Mucosa of descending colon (tissue), 3 donors: ENCODE data around the gene ARHGAP10. TPM values are rescaled to one million over a fixed set of nuclear protein-coding genes. Genes with fewer than 3 reads are reported as not detected.

Source experiments
- ATAC-seq: fragments of 200-7000 bp; cut with Tn5 transposase; one replicate; pipeline ENCODE4 v1.9.1; 2020; ENCODE audit warnings: mild to moderate bottlenecking, moderate library complexity
- DNase-seq, 3 donors: peaks; one replicate each; pipeline ENCODE4 v3.0.0-alpha.2; 2020
- H3K36me3 ChIP-seq: fragments of 200-600 bp; one replicate; pipeline ENCODE4 v1.8.0; 2021; ENCODE audit warnings: low read depth, mild to moderate bottlenecking
- H3K4me1 ChIP-seq: fragments of 200-600 bp; one replicate; pipeline ENCODE4 v1.8.0; 2021; ENCODE audit warnings: low read depth, mild to moderate bottlenecking
- H3K4me3 ChIP-seq: fragments of 200-600 bp; one replicate; pipeline ENCODE4 v1.8.0; 2021; ENCODE audit warnings: mild to moderate bottlenecking
- H3K9me3 ChIP-seq: fragments of 200-600 bp; one replicate; pipeline ENCODE4 v1.8.0; 2021; ENCODE audit warnings: mild to moderate bottlenecking
- CTCF ChIP-seq: fragments of 200-600 bp; IDR thresholded peaks from one replicate; pipeline ENCODE4 v1.8.0; 2022; ENCODE audit warnings: antibody characterized with exemption, mild to moderate bottlenecking
- intact Hi-C, 2 donors: fragments of 100-400 bp; cut with DNase I in 1 of 2; cut with micrococcal nuclease in 1 of 2; formaldehyde crosslinking; loops; one replicate each; pipeline versions ENCODE4 v1.11.0 to v1.11.1; 2022; cut with DNase I, micrococcal nuclease
- total RNA-seq, 3 donors: library from RNA; stranded (reverse); fragmentation: NEBNext Ultra II Directional in 2 of 3; extraction: Animal tissue kit (Norgen Biotek cat#: 25700) in 2 of 3; gene quantifications; one replicate each; pipeline versions ENCODE4 v1.2.1 to v1.2.4, GENCODE V29; 2021 to 2023
- donor health status: DM: no; HTN: no; CAD: no; lungs with moderate emphysema.
- donor health status: DM: no; HTN: no; CAD: no.
- donor health status: DM: no; HTN: yes; CAD: no.

ARHGAP10 gene
- total RNA-seq, 3 donors from 2014 or later = 3.0 to 66.6 (median 8.1) TPM

- peak in 1 of 3 donors; percentile 78 for DNase-seq
- H3K36me3 ChIP-seq = no peaks in the 10 kb centered on the region
These were observed 23.8 kb upstream of the ARHGAP10 start for GRCh38 chr4:147707892-147708672.

GRCh38 chr4:147709999-147710398, 21.9 kb upstream of the ARHGAP10 start:
- no peak for TF ChIP-seq CTCF
- H3K4me3 ChIP-seq = no peak overlapping the region
- H3K36me3 ChIP-seq = no peaks in the 10 kb centered on the region
- no peak for DNase-seq
- no peaks in the 10 kb centered on the region for H3K9me3 ChIP-seq
- no peak for ATAC-seq
- H3K4me1 ChIP-seq = no peaks in the 10 kb centered on the region
- intact Hi-C loops = loop anchor here in 1 of 2 donors (5.0 kb wide), 1 partner anchor 157 kb away; no protein-coding TSS in a partner anchor

More at GRCh38 chr4:147707892-147708672, 23.8 kb upstream of the ARHGAP10 start:
- intact Hi-C loops = loop anchor here (1.0 to 5.0 kb wide), 2 partner anchors 158 to 159 kb away; no protein-coding TSS in a partner anchor
- Histone ChIP-seq H3K4me1 (no peaks in the 10 kb centered on the region), H3K4me3 (no peak overlapping the region), H3K9me3 (no peaks in the 10 kb centered on the region)
- peak; percentile 70 for TF ChIP-seq CTCF
- peak; percentile 62 for ATAC-seq

- no peak for DNase-seq
- Histone ChIP-seq H3K36me3 (no peaks in the 10 kb centered on the region), H3K9me3 (no peaks in the 10 kb centered on the region), H3K4me1 (no peaks in the 10 kb centered on the region), H3K4me3 (no peak overlapping the region)
- TF ChIP-seq CTCF = no peak
- ATAC-seq = no peak
- intact Hi-C loops = no loop called here
These were observed 17.1 kb upstream of the ARHGAP10 start for GRCh38 chr4:147714575-147715401.

- ATAC-seq (no peak), DNase-seq (no peak)
- Histone ChIP-seq H3K4me1 (no peaks in the 10 kb centered on the region), H3K4me3 (no peak overlapping the region), H3K9me3 (no peaks in the 10 kb centered on the region), H3K36me3 (no peaks in the 10 kb centered on the region)
- no peak for TF ChIP-seq CTCF
- intact Hi-C loops = no loop called here
These were observed 14.0 kb upstream of the ARHGAP10 start for GRCh38 chr4:147717878-147718277.

GRCh38 chr4:147723326-147723725, 8.6 kb upstream of the ARHGAP10 start:
- no peaks in the 10 kb centered on the region for H3K9me3 ChIP-seq
- peak in 1 of 3 donors; percentile 37 for DNase-seq
- H3K4me3 ChIP-seq = no peak overlapping the region
- TF ChIP-seq CTCF = no peak
- H3K4me1 ChIP-seq = no peaks in the 10 kb centered on the region
- intact Hi-C loops = no loop called here
- peak; percentile 75 for ATAC-seq
- no peaks in the 10 kb centered on the region for H3K36me3 ChIP-seq
